ENCODE results near the gene LRP4. TPM values are rescaled to one million over a fixed set of nuclear protein-coding genes. Genes with fewer than 3 reads are reported as not detected.

LRP4 gene
- total and polyA plus RNA-seq, 8 donors: 1.3 to 27.0 (median 9.4) TPM

DNA sequence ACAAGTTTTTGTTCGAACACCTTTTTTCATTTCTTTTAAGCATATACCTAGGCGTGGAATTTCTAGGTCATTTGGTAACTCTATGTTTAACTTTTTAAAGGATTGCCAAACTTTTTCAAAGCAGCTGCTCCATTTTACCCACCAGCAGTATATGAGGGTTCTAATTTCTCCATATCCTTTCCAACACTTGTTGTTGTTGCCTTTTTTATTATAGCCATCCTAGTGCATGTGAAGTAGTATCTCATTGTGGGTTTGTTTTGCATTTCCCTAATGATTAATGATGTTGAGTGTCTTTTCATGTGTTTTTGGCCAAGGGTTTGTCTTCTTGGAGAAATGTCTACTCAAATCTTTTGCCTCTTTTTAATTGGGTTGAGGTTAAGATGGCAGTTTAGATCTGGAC, 42.7 kb upstream of the LRP4 start:
- intact Hi-C loops (cut with DNase I): no loop called here
- TF ChIP-seq CTCF (IDR thresholded peaks at IDR 0.05): no peak
- ATAC-seq: no peak
- no peaks in the 10 kb centered on the region for H3K9me3 ChIP-seq
- no peak for DNase-seq
- no peaks in the 10 kb centered on the region for H3K27me3 ChIP-seq
- no peaks in the 10 kb centered on the region for H3K36me3 ChIP-seq
- H3K4me1 ChIP-seq: no peaks in the 10 kb centered on the region
- WGBS, 2 donors: 96 to 98% methylated on average over 2 of the region's 2 CpGs
- FAIRE-seq: no peak
- no peak overlapping the region for H3K27ac ChIP-seq
- no peak overlapping the region for H3K4me3 ChIP-seq

GRCh38 chr11:46958777-46959176, 40.4 kb upstream of the LRP4 start:
- DNase-seq (no peak), ATAC-seq (no peak), FAIRE-seq (no peak)
- no peaks in the 10 kb centered on the region for H3K27me3 ChIP-seq
- intact Hi-C loops (cut with DNase I): no loop called here
- WGBS, 2 donors: 100% methylated on average over 1 of the region's 1 CpG
- H3K36me3 ChIP-seq: no peaks in the 10 kb centered on the region
- H3K9me3 ChIP-seq: no peaks in the 10 kb centered on the region
- no peaks in the 10 kb centered on the region for H3K4me1 ChIP-seq
- no peak for TF ChIP-seq CTCF (IDR thresholded peaks at IDR 0.05)
- H3K4me3 ChIP-seq: no peak overlapping the region
- H3K27ac ChIP-seq: no peak overlapping the region

- DNase-seq (no peak), ATAC-seq (no peak), FAIRE-seq (no peak)
- no peak for TF ChIP-seq CTCF (IDR thresholded peaks at IDR 0.05)
- H3K4me3 ChIP-seq: no peak overlapping the region
- intact Hi-C loops (cut with DNase I): no loop called here
- H3K4me1 ChIP-seq: peaks cover 2 to 10% (median 4%) of the 10 kb centered on the region in 3 donors
- H3K27ac ChIP-seq: no peak overlapping the region
- no peaks in the 10 kb centered on the region for H3K36me3 ChIP-seq
- 92 to 95% methylated on average over 5 of the region's 5 CpGs for WGBS, 2 donors
- H3K27me3 ChIP-seq: no peaks in the 10 kb centered on the region
- no peaks in the 10 kb centered on the region for H3K9me3 ChIP-seq
Measured at GRCh38 chr11:46953093-46953492, 34.7 kb upstream of the LRP4 start.

- Histone ChIP-seq H3K9me3 (no peaks in the 10 kb centered on the region), H3K4me1 (peaks cover 8 to 15% (median 8%) of the 10 kb centered on the region in 3 donors), H3K36me3 (no peaks in the 10 kb centered on the region), H3K27ac (no peak overlapping the region), H3K27me3 (no peaks in the 10 kb centered on the region), H3K4me3 (no peak overlapping the region)
- intact Hi-C loops (cut with DNase I): no loop called here
- no peak for DNase-seq
- 67 to 78% methylated on average over 2 of the region's 2 CpGs for WGBS, 2 donors
- no peak for ATAC-seq
- no peak for FAIRE-seq
- no peak for TF ChIP-seq CTCF (IDR thresholded peaks at IDR 0.05)
Measured at GRCh38 chr11:46952553-46952952, 34.2 kb upstream of the LRP4 start.

GRCh38 chr11:46951864-46952263, 33.5 kb upstream of the LRP4 start:
- ATAC-seq (no peak), DNase-seq (no peak), FAIRE-seq (no peak)
- WGBS, 2 donors: 88 to 94% methylated on average over 1 of the region's 1 CpG
- H3K27me3 ChIP-seq: no peaks in the 10 kb centered on the region
- H3K27ac ChIP-seq: no peak overlapping the region
- no peaks in the 10 kb centered on the region for H3K9me3 ChIP-seq
- TF ChIP-seq CTCF (IDR thresholded peaks at IDR 0.05): no peak
- H3K36me3 ChIP-seq: no peaks in the 10 kb centered on the region
- no peak overlapping the region for H3K4me3 ChIP-seq
- intact Hi-C loops (cut with DNase I): no loop called here
- peaks cover 14 to 22% (median 15%) of the 10 kb centered on the region in 3 donors for H3K4me1 ChIP-seq
